ENCODE results near the gene HOXB6.

HOXB6 gene

GRCh38 chr17:48589831-48590606 is 14.8 kb downstream of the HOXB6 start, which contains the start of gene HOXB3 (continued):
- TF ChIP-seq REST (tag by site-specific recombination; IDR thresholded peaks at IDR 0.05) (peak; percentile 17; the same call in 1 of the 2 replicates), ZNF600 (tag by site-specific recombination; IDR thresholded peaks at IDR 0.05) (peak; percentile 69), ZNF221 (tag by site-specific recombination; IDR thresholded peaks at IDR 0.05; ENCODE audit: borderline replicate concordance) (no peak), ZNF155 (tag by site-specific recombination; IDR thresholded peaks at IDR 0.05) (no peak), ZNF362 (tag by site-specific recombination; IDR thresholded peaks at IDR 0.05) (no peak), ZNF132 (tag by site-specific recombination; IDR thresholded peaks at IDR 0.05; ENCODE audit: borderline replicate concordance) (no peak), PRDM6 (tag by site-specific recombination; IDR thresholded peaks at IDR 0.05) (peak; percentile 100), ZFP41 (tag by site-specific recombination; IDR thresholded peaks at IDR 0.05; ENCODE audit: borderline replicate concordance) (no peak), KLF1 (tag by site-specific recombination; IDR thresholded peaks at IDR 0.05) (peak; percentile 60), ZNF223 (tag by site-specific recombination; IDR thresholded peaks at IDR 0.05) (no peak), ZBTB48 (tag by site-specific recombination; IDR thresholded peaks at IDR 0.05) (peak; percentile 91), ZNF266 (tag by site-specific recombination; IDR thresholded peaks at IDR 0.05; ENCODE audit: low read depth) (no peak), BCL6B (tag by site-specific recombination; IDR thresholded peaks at IDR 0.05) (no peak), ZNF645 (tag by site-specific recombination; IDR thresholded peaks at IDR 0.05) (0 out of 2 replicates have a peak, but pooled peaks have one; percentile 12), MZF1 (tag by site-specific recombination; IDR thresholded peaks at IDR 0.05; ENCODE audit: borderline replicate concordance) (peak; percentile 98), KLF17 (tag by site-specific recombination; IDR thresholded peaks at IDR 0.05) (peak; percentile 92), KLF10 (tag by site-specific recombination; IDR thresholded peaks at IDR 0.05) (peak; percentile 83), SP3 (tag by site-specific recombination; IDR thresholded peaks at IDR 0.05) (peak; percentile 8; the same call in 1 of the 2 replicates), PRDM10 (tag by site-specific recombination; IDR thresholded peaks at IDR 0.05) (peak; percentile 39), KLF8 (tag by site-specific recombination; IDR thresholded peaks at IDR 0.05) (peak; percentile 72), ZNF341 (tag by site-specific recombination; IDR thresholded peaks at IDR 0.05; ENCODE audit: low read depth) (peak; percentile 83), PATZ1 (tag by site-specific recombination; IDR thresholded peaks at IDR 0.05) (peak; percentile 93)
